NCI-H2107 treated with DMSO at 0.1 percent for 48 hours (cell line): ENCODE measurements around the gene ZNF582.

Source experiments
- DNase-seq: peaks from one replicate; lab custom pipeline; 2025; ENCODE audit not compliant: unreplicated experiment; lab: John Stamatoyannopoulos, UW

The ZNF582 gene

GRCh38 chr19:56393119-56394012 lies at the start of gene ZNF582:
TSS of gene ZNF582 (minus strand) at chr19:56393534. CDS start at chr19:56391752, 1,782 bp downstream.
- DNase-seq, result peak; percentile 73

- no peak for DNase-seq
These were observed 48.0 kb upstream of the ZNF582 start for GRCh38 chr19:56441206-56441792.

GRCh38 chr19:56423985-56424353 lies 30.6 kb upstream of the ZNF582 start:
- no peak for DNase-seq

GRCh38 chr19:56423276-56423984 lies 30.1 kb upstream of the ZNF582 start:
- DNase-seq, result no peak

GRCh38 chr19:56405062-56405461 lies 11.7 kb upstream of the ZNF582 start:
- no peak for DNase-seq

- no peak for DNase-seq
These were observed 11.3 kb upstream of the ZNF582 start for GRCh38 chr19:56404705-56405056.

- peak; percentile 52 for DNase-seq
These were observed 10.7 kb upstream of the ZNF582 start, which contains the start of gene ZNF583 for GRCh38 chr19:56403764-56404704. TSS of gene ZNF583 (plus strand) at chr19:56404332. CDS start at chr19:56407115, 2,783 bp downstream.

- DNase-seq, result no peak
These were observed 9.9 kb upstream of the ZNF582 start for GRCh38 chr19:56403261-56403660.

- DNase-seq, result no peak
These were observed 7.2 kb upstream of the ZNF582 start for GRCh38 chr19:56400485-56400884.

GRCh38 chr19:56398809-56399208 lies 5.5 kb upstream of the ZNF582 start:
- no peak for DNase-seq

GRCh38 chr19:56383826-56384605 lies 9.3 kb downstream of the ZNF582 start:
- no peak for DNase-seq

GRCh38 chr19:56377105-56377924 lies 16.0 kb downstream of the ZNF582 start:
- no peak for DNase-seq

- no peak for DNase-seq
These were observed 21.1 kb downstream of the ZNF582 start for GRCh38 chr19:56372281-56372680.

GRCh38 chr19:56369886-56370676 lies 23.3 kb downstream of the ZNF582 start:
- DNase-seq, result no peak

- peak; percentile 51 for DNase-seq
These were observed 25.3 kb downstream of the ZNF582 start for GRCh38 chr19:56367829-56368711.

- no peak for DNase-seq
These were observed 32.5 kb downstream of the ZNF582 start for GRCh38 chr19:56360841-56361240.

- no peak for DNase-seq
These were observed 36.4 kb downstream of the ZNF582 start for GRCh38 chr19:56356944-56357343.
